Glomerular visceral epithelial cell (primary cell): ENCODE measurements around the gene PACS2.

ENCODE experiments used
- DNase-seq: peaks from one replicate; pipeline ENCODE4 v3.0.0-alpha.2; 2016; ENCODE audit errors: extremely low spot score

PACS2 gene

GRCh38 chr14:105421723-105422615 is 107.4 kb downstream of the PACS2 start:
- DNase-seq, result no peak

GRCh38 chr14:105422695-105423487 is 108.3 kb downstream of the PACS2 start:
- DNase-seq, result no peak

GRCh38 chr14:105423488-105424195 is 109.1 kb downstream of the PACS2 start:
- DNase-seq, result no peak

GRCh38 chr14:105424861-105425260 is 110.3 kb downstream of the PACS2 start:
- DNase-seq, result no peak

- DNase-seq, result no peak
Observed at GRCh38 chr14:105425823-105426247, 111.3 kb downstream of the PACS2 start.

GRCh38 chr14:105426416-105427130 is 112.0 kb downstream of the PACS2 start:
- DNase-seq, result no peak

- DNase-seq, result no peak
Observed at GRCh38 chr14:105427412-105427811, 112.9 kb downstream of the PACS2 start.

GRCh38 chr14:105427936-105428485 is 113.5 kb downstream of the PACS2 start:
- DNase-seq, result no peak

- no peak for DNase-seq
Observed at GRCh38 chr14:105430042-105430441, 115.5 kb downstream of the PACS2 start.

GRCh38 chr14:105430565-105430964 is 116.0 kb downstream of the PACS2 start:
- DNase-seq, result peak; percentile 75

GRCh38 chr14:105431256-105431655 is 116.7 kb downstream of the PACS2 start:
- no peak for DNase-seq

GRCh38 chr14:105432657-105433056 is 118.1 kb downstream of the PACS2 start:
- no peak for DNase-seq

- DNase-seq, result no peak
Observed at GRCh38 chr14:105433161-105433605, 118.6 kb downstream of the PACS2 start.

GRCh38 chr14:105436402-105436801 is 121.9 kb downstream of the PACS2 start:
- DNase-seq, result no peak

GRCh38 chr14:105436891-105437722 is 122.6 kb downstream of the PACS2 start:
- no peak for DNase-seq

- DNase-seq, result no peak
Observed at GRCh38 chr14:105437723-105438500, 123.4 kb downstream of the PACS2 start.

GRCh38 chr14:105439179-105439578 is 124.6 kb downstream of the PACS2 start:
- no peak for DNase-seq

- DNase-seq, result no peak
Observed at GRCh38 chr14:105439710-105440553, 125.4 kb downstream of the PACS2 start.

GRCh38 chr14:105440554-105440900 is 126.0 kb downstream of the PACS2 start:
- no peak for DNase-seq
